GM23338 (cell line): Measurements from ENCODE around the gene RIMS4. TPM values are rescaled to one million over a fixed set of nuclear protein-coding genes. Genes with fewer than 3 reads are reported as not detected.

Source experiments
- ATAC-seq: fragments of 200-7000 bp; cut with Tn5 transposase; 3 replicates; pipeline ENCODE4 v1.9.1; 2020
- DNase-seq: peaks from one replicate; pipeline ENCODE4 v3.0.0-alpha.2; 2015; ENCODE audit warnings: low spot score
- H2AFZ ChIP-seq: fragments of 200-600 bp; sonication (generic); 2 replicates; pipeline ENCODE4 v1.8.0; 2016; ENCODE audit warnings: antibody characterized with exemption, mild to moderate bottlenecking, moderate library complexity
- H3F3A ChIP-seq: fragments of 200-600 bp; sonication (generic); replicated peaks from 2 replicates; pipeline ENCODE4 v1.8.0; 2017; ENCODE audit warnings: antibody characterized with exemption, mixed run types, low read depth
- H3K27ac ChIP-seq: fragments of 200-600 bp; sonication (generic); 2 replicates; pipeline ENCODE4 v1.6.1; 2016; ENCODE audit warnings: low read depth
- H3K27me3 ChIP-seq: fragments of 200-600 bp; sonication (generic); 2 replicates; pipeline ENCODE4 v1.8.0; 2016; ENCODE audit warnings: mild to moderate bottlenecking, mixed run types, moderate library complexity; ENCODE audit not compliant: insufficient read depth
- H3K36me3 ChIP-seq: fragments of 200-600 bp; sonication (generic); 2 replicates; pipeline ENCODE4 v1.8.0; 2016; ENCODE audit warnings: mild to moderate bottlenecking; ENCODE audit not compliant: insufficient read depth
- H3K4me1 ChIP-seq: fragments of 200-600 bp; sonication (generic); 2 replicates; pipeline ENCODE4 v1.8.0; 2016; ENCODE audit warnings: mild to moderate bottlenecking, moderate library complexity; ENCODE audit not compliant: insufficient read depth
- H3K4me2 ChIP-seq: fragments of 200-600 bp; sonication (generic); 2 replicates; pipeline ENCODE4 v1.7.1; 2017; ENCODE audit warnings: mixed run types
- H3K4me3 ChIP-seq: fragments of 200-600 bp; sonication (generic); 2 replicates; pipeline ENCODE4 v1.6.1; 2016; ENCODE audit warnings: mixed run types
- H3K79me2 ChIP-seq: fragments of 200-600 bp; sonication (generic); replicated peaks from 2 replicates; pipeline ENCODE4 v1.8.0; 2017; ENCODE audit warnings: mild to moderate bottlenecking; ENCODE audit not compliant: insufficient read depth
- H3K9me2 ChIP-seq: fragments of 200-600 bp; sonication (generic); 2 replicates; pipeline ENCODE4 v1.8.0; 2017; ENCODE audit not compliant: insufficient read depth
- H4K20me1 ChIP-seq: fragments of 200-600 bp; sonication (generic); replicated peaks from 2 replicates; pipeline ENCODE4 v1.8.0; 2017; ENCODE audit warnings: mild to moderate bottlenecking; ENCODE audit not compliant: insufficient read depth
- H3K27ac Mint-ChIP-seq: 2 replicates; pipeline ENCODE4 v1.8.0; 2020; ENCODE audit warnings: inconsistent platforms, mild to moderate bottlenecking, moderate library complexity, mixed read lengths
- H3K27me3 Mint-ChIP-seq: 3 replicates; pipeline ENCODE4 v1.8.0; 2022; ENCODE audit warnings: low read depth, mild to moderate bottlenecking, moderate library complexity, mixed read lengths, inconsistent platforms; ENCODE audit not compliant: insufficient read depth, poor library complexity
- H3K36me3 Mint-ChIP-seq: 3 replicates; pipeline ENCODE4 v1.8.0; 2021; ENCODE audit warnings: low read depth, mild to moderate bottlenecking, inconsistent platforms, moderate library complexity, mixed read lengths
- H3K4me1 Mint-ChIP-seq: 3 replicates; pipeline ENCODE4 v1.8.0; 2020; ENCODE audit warnings: mild to moderate bottlenecking, inconsistent platforms, mixed read lengths
- H3K4me3 Mint-ChIP-seq: 3 replicates; pipeline ENCODE4 v1.8.0; 2021; ENCODE audit warnings: moderate library complexity, mild to moderate bottlenecking, inconsistent platforms, mixed read lengths
- H3K9me3 Mint-ChIP-seq: 3 replicates; pipeline ENCODE4 v1.8.0; 2020; ENCODE audit warnings: moderate library complexity, mild to moderate bottlenecking, inconsistent platforms, mixed read lengths
- CREB1 ChIP-seq: fragments of 250-450 bp; sonication (Bioruptor Pico); IDR thresholded peaks from 2 replicates; pipeline ENCODE4 v1.5.0; 2020; ENCODE audit warnings: low read depth, mild to moderate bottlenecking, moderate library complexity
- EZH2 ChIP-seq: fragments of 200-600 bp; sonication (generic); IDR thresholded peaks from one replicate; pipeline ENCODE4 v1.8.0; 2017; ENCODE audit warnings: antibody characterized with exemption, mild to moderate bottlenecking, low read depth; ENCODE audit not compliant: unreplicated experiment
- EZH2phosphoT487 ChIP-seq: fragments of 200-600 bp; sonication (generic); IDR thresholded peaks from one replicate; pipeline ENCODE4 v1.8.1; 2018; ENCODE audit warnings: antibody characterized with exemption; ENCODE audit not compliant: unreplicated experiment
- JUNB ChIP-seq: IDR thresholded peaks from one replicate; pipeline ENCODE4 v1.6.1; 2016; ENCODE audit warnings: antibody characterized with exemption; ENCODE audit not compliant: unreplicated experiment
- NANOG ChIP-seq: IDR thresholded peaks from 2 replicates; pipeline ENCODE4 v1.6.1; 2016; ENCODE audit warnings: antibody characterized with exemption, borderline replicate concordance
- POLR2AphosphoS5 ChIP-seq: IDR thresholded peaks from 2 replicates; pipeline ENCODE4 v1.6.1; 2016; ENCODE audit warnings: antibody characterized with exemption, low read depth
- STAT1 ChIP-seq: IDR thresholded peaks from one replicate; pipeline ENCODE4 v1.6.1; 2016; ENCODE audit warnings: antibody characterized with exemption; ENCODE audit not compliant: unreplicated experiment
- ZNF114 ChIP-seq: fragments of 250-450 bp; sonication (Bioruptor Pico); IDR thresholded peaks from 2 replicates; pipeline ENCODE4 v1.5.0; 2020; ENCODE audit warnings: mild to moderate bottlenecking, moderate library complexity
- ZNF331 ChIP-seq: fragments of 250-450 bp; sonication (Bioruptor Pico); IDR thresholded peaks from 2 replicates; pipeline ENCODE4 v1.5.0; 2020; ENCODE audit warnings: low read depth, mild to moderate bottlenecking, moderate library complexity
- polyA plus RNA-seq: library from polyadenylated mRNA; unstranded; fragments of >200 nt; fragmentation: Nextera tagmentation; extraction: Ambion mirVana; gene quantifications from 2 replicates; pipeline ENCODE4 v1.2.1, GENCODE V29; 2016
- total RNA-seq: library from RNA; depleted of rRNA; stranded (reverse); fragments of >200 nt; shearing (Covaris generic); gene quantifications from 2 replicates; pipeline ENCODE4 v1.2.3, GENCODE V29; 2014
- TF ChIP-seq, protein P1 (sequence below), 2 experiments: fragments of 200-600 bp in 1 of 2; sonication (generic) in 1 of 2; conservative IDR thresholded peaks; 2 replicates each; pipeline versions ENCODE4 v1.5.1 to v1.6.1; 2016 to 2017; ENCODE audit warnings: antibody characterized with exemption in 2 of 2, low read depth in 2 of 2, mild to moderate bottlenecking in 2 of 2, moderate library complexity in 1 of 2
- TF ChIP-seq, protein P2 (sequence below): IDR thresholded peaks from 2 replicates; pipeline ENCODE4 v1.6.1; 2016; ENCODE audit warnings: antibody characterized with exemption
- TF ChIP-seq, protein P3 (sequence below): IDR thresholded peaks from one replicate; pipeline ENCODE4 v1.6.1; 2018; ENCODE audit warnings: antibody characterized with exemption; ENCODE audit not compliant: unreplicated experiment

The RIMS4 gene
- total and polyA plus RNA-seq, 2 experiments from 2014 or later, result 3.5 to 39.7 TPM

DNA sequence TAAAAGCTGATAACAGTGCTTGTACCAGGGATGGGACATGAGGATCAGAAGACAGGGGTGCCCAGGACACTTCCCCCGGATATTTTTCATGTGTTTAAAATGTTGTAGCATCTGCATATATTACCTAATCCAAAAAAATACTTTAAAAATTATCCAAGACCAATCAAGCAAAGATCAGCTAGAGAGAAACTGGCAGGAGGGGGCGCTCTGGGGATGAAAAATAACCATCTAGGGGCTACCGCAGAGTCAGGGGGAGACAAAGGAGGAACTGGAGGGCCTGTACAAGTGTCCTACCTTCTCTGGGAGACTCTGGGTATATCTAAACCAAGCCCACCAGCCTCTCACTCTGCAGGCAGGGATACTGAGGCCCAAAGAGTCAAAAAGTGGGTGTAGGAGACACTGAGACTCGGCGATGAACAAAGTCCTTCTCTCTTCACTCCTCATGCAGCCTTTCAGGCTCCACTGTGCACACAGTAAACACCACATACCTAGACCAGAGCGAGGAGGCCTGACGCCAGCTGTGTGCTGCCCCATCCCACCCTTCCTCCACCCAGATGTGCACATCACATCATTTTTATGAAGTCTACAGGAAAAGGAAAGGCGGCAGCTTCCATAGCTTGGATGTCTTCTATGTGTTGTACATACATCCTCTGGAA lies 9.8 kb downstream of the RIMS4 start:
- Mint-ChIP-seq H3K27me3 (peaks cover 3% of the 10 kb centered on the region), H3K4me1 (peaks cover 25% of the 10 kb centered on the region), H3K36me3 (no peaks in the 10 kb centered on the region), H3K9me3 (no peaks in the 10 kb centered on the region), H3K4me3 (no peak overlapping the region), H3K27ac (peak overlapping the region; percentile 27; the same call in 1 of the 2 replicates)
- H3K4me1 ChIP-seq, result peaks cover 15% of the 10 kb centered on the region
- DNase-seq, result peak; percentile 68
- H3K27ac ChIP-seq, result peak overlapping the region; percentile 46; the same call in 1 of the 2 replicates
- peaks cover 28% of the 10 kb centered on the region for H3K79me2 ChIP-seq
- H4K20me1 ChIP-seq, result peaks cover 11% of the 10 kb centered on the region
- peak; percentile 74 for ATAC-seq
- no peaks in the 10 kb centered on the region for H3K36me3 ChIP-seq
- no peak overlapping the region for H3K4me3 ChIP-seq
- H3K9me2 ChIP-seq, result no peaks in the 10 kb centered on the region
- no peaks in the 10 kb centered on the region for H3F3A ChIP-seq
- TF ChIP-seq STAT1 (no peak), ZNF114 (CRISPR knock-in tag) (no peak), JUNB (no peak), POLR2AphosphoS5 (no peak), NANOG (no peak), ZNF331 (no peak)
- TF ChIP-seq, protein P1, sequence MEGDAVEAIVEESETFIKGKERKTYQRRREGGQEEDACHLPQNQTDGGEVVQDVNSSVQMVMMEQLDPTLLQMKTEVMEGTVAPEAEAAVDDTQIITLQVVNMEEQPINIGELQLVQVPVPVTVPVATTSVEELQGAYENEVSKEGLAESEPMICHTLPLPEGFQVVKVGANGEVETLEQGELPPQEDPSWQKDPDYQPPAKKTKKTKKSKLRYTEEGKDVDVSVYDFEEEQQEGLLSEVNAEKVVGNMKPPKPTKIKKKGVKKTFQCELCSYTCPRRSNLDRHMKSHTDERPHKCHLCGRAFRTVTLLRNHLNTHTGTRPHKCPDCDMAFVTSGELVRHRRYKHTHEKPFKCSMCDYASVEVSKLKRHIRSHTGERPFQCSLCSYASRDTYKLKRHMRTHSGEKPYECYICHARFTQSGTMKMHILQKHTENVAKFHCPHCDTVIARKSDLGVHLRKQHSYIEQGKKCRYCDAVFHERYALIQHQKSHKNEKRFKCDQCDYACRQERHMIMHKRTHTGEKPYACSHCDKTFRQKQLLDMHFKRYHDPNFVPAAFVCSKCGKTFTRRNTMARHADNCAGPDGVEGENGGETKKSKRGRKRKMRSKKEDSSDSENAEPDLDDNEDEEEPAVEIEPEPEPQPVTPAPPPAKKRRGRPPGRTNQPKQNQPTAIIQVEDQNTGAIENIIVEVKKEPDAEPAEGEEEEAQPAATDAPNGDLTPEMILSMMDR (conservative IDR thresholded peaks at IDR 0.05; ENCODE audit: low read depth in 2 of 2), result peak; percentile 71 to 85
- TF ChIP-seq, protein P2, sequence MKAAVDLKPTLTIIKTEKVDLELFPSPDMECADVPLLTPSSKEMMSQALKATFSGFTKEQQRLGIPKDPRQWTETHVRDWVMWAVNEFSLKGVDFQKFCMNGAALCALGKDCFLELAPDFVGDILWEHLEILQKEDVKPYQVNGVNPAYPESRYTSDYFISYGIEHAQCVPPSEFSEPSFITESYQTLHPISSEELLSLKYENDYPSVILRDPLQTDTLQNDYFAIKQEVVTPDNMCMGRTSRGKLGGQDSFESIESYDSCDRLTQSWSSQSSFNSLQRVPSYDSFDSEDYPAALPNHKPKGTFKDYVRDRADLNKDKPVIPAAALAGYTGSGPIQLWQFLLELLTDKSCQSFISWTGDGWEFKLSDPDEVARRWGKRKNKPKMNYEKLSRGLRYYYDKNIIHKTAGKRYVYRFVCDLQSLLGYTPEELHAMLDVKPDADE, result no peak
- H3K27me3 ChIP-seq, result no peaks in the 10 kb centered on the region
- H3K4me2 ChIP-seq, result no peak overlapping the region
- no peak overlapping the region for H2AFZ ChIP-seq

DNA sequence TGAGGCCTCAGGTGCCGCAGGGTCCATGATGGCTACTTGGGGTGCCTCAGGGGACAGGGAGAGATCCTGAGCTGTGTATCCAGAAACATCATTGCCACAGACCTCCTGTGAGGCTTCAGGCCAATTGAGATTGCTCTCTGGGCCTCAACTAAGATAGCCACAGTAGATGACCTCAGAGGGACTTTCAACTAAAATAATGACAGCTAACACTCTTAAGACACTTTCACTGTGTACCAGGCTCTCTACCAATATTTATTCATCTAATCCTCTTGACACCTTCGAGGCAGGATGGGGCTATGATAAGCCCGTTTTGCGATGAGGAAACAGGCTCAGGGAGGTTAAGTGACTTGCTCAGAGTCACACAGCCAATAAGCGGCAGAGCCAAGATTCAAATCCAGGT lies 10.7 kb downstream of the RIMS4 start:
- H3F3A ChIP-seq, result no peaks in the 10 kb centered on the region
- H3K4me2 ChIP-seq, result no peak overlapping the region
- Mint-ChIP-seq H3K4me1 (peaks cover 22% of the 10 kb centered on the region), H3K36me3 (no peaks in the 10 kb centered on the region), H3K9me3 (no peaks in the 10 kb centered on the region), H3K4me3 (no peak overlapping the region), H3K27me3 (peaks cover 3% of the 10 kb centered on the region), H3K27ac (no peak overlapping the region)
- ATAC-seq (no peak), DNase-seq (no peak)
- no peak overlapping the region for H3K27ac ChIP-seq
- H4K20me1 ChIP-seq, result peaks cover 5% of the 10 kb centered on the region; the same call in 1 of the 2 replicates
- no peaks in the 10 kb centered on the region for H3K27me3 ChIP-seq
- H3K4me1 ChIP-seq, result peaks cover 9% of the 10 kb centered on the region
- H3K9me2 ChIP-seq, result no peaks in the 10 kb centered on the region
- H3K79me2 ChIP-seq, result peaks cover 22% of the 10 kb centered on the region
- no peak overlapping the region for H3K4me3 ChIP-seq
- no peak overlapping the region for H2AFZ ChIP-seq
- no peaks in the 10 kb centered on the region for H3K36me3 ChIP-seq
- no peak for TF ChIP-seq JUNB
- TF ChIP-seq CREB1, result no peak
- no peak for TF ChIP-seq ZNF331
- TF ChIP-seq EZH2, result no peak
- TF ChIP-seq, protein P2, result no peak
- no peak for TF ChIP-seq NANOG
- no peak for TF ChIP-seq STAT1
- TF ChIP-seq EZH2phosphoT487, result no peak
- TF ChIP-seq ZNF114 (CRISPR knock-in tag), result no peak
- TF ChIP-seq POLR2AphosphoS5, result no peak
- TF ChIP-seq, protein P3, sequence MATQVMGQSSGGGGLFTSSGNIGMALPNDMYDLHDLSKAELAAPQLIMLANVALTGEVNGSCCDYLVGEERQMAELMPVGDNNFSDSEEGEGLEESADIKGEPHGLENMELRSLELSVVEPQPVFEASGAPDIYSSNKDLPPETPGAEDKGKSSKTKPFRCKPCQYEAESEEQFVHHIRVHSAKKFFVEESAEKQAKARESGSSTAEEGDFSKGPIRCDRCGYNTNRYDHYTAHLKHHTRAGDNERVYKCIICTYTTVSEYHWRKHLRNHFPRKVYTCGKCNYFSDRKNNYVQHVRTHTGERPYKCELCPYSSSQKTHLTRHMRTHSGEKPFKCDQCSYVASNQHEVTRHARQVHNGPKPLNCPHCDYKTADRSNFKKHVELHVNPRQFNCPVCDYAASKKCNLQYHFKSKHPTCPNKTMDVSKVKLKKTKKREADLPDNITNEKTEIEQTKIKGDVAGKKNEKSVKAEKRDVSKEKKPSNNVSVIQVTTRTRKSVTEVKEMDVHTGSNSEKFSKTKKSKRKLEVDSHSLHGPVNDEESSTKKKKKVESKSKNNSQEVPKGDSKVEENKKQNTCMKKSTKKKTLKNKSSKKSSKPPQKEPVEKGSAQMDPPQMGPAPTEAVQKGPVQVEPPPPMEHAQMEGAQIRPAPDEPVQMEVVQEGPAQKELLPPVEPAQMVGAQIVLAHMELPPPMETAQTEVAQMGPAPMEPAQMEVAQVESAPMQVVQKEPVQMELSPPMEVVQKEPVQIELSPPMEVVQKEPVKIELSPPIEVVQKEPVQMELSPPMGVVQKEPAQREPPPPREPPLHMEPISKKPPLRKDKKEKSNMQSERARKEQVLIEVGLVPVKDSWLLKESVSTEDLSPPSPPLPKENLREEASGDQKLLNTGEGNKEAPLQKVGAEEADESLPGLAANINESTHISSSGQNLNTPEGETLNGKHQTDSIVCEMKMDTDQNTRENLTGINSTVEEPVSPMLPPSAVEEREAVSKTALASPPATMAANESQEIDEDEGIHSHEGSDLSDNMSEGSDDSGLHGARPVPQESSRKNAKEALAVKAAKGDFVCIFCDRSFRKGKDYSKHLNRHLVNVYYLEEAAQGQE, result no peak
